HG03095 (cell line): ENCODE measurements around the gene CHRNB2.

Experiments used
- ATAC-seq: cut with Tn5 transposase; IDR thresholded peaks from one replicate; pipeline ENCODE4 v1.9.1; 2021; ENCODE audit warnings: moderate library complexity; ENCODE audit not compliant: unreplicated experiment

Gene CHRNB2

GRCh38 chr1:154552036-154552435, 15.5 kb upstream of the CHRNB2 start:
- ATAC-seq: no peak

GRCh38 chr1:154553056-154554030, 14.2 kb upstream of the CHRNB2 start:
- ATAC-seq: no peak

GRCh38 chr1:154556422-154556821, 11.2 kb upstream of the CHRNB2 start:
- no peak for ATAC-seq

GRCh38 chr1:154557248-154557938, 10.2 kb upstream of the CHRNB2 start:
- no peak for ATAC-seq

- no peak for ATAC-seq
Observed at GRCh38 chr1:154557939-154558719, 9.4 kb upstream of the CHRNB2 start, which contains the start of gene UBE2Q1. Gene UBE2Q1 (minus strand): TSS chr1:154558662. CDS start chr1:154558553, 109 bp downstream.

GRCh38 chr1:154558720-154559465, 8.7 kb upstream of the CHRNB2 start:
- ATAC-seq: peak; percentile 87

GRCh38 chr1:154559466-154560044, 8.0 kb upstream of the CHRNB2 start:
- ATAC-seq: peak; percentile 39

- no peak for ATAC-seq
Observed at GRCh38 chr1:154565876-154566275, 1.7 kb upstream of the CHRNB2 start.

- ATAC-seq: no peak
Observed at GRCh38 chr1:154568157-154568815, 708 bp downstream of the CHRNB2 start.

GRCh38 chr1:154571244-154571963, 3.8 kb downstream of the CHRNB2 start:
- ATAC-seq: no peak

- no peak for ATAC-seq
Observed at GRCh38 chr1:154571964-154572288, 4.3 kb downstream of the CHRNB2 start.

GRCh38 chr1:154572468-154573167, 5.0 kb downstream of the CHRNB2 start:
- ATAC-seq: no peak

GRCh38 chr1:154573168-154573510, 5.6 kb downstream of the CHRNB2 start:
- ATAC-seq: no peak

GRCh38 chr1:154574716-154575115, 7.1 kb downstream of the CHRNB2 start:
- no peak for ATAC-seq

GRCh38 chr1:154575147-154575927, 7.8 kb downstream of the CHRNB2 start:
- no peak for ATAC-seq

GRCh38 chr1:154575951-154576566, 8.5 kb downstream of the CHRNB2 start:
- ATAC-seq: no peak

- no peak for ATAC-seq
Observed at GRCh38 chr1:154577346-154578057, 9.9 kb downstream of the CHRNB2 start.
